Neural progenitor cell (in vitro differentiated cells): ENCODE measurements around the gene C1QL4.
A peak's percentile ranks its signal among the peaks of the same experiment; 100 is the strongest.

Experiments
- CTCF ChIP-seq: fragments of 200-600 bp; sonication (generic); IDR thresholded peaks from 2 replicates; pipeline ENCODE4 v1.5.1; 2017; ENCODE audit warnings: antibody characterized with exemption, mild to moderate bottlenecking
- EZH2phosphoT487 ChIP-seq: fragments of 200-600 bp; sonication (generic); IDR thresholded peaks from 2 replicates; pipeline ENCODE4 v1.6.1; 2017; ENCODE audit warnings: antibody characterized with exemption

GRCh38 chr12:49347311-49348193 lies 10.6 kb upstream of the C1QL4 start:
- TF ChIP-seq CTCF (peak; percentile 99), EZH2phosphoT487 (no peak)
